ENCODE data around the gene MYOF. TPM values are rescaled to one million over a fixed set of nuclear protein-coding genes. Genes with fewer than 3 reads are reported as not detected.

MYOF gene
- total RNA-seq, 2 donors from 2014 or later = 84.4 to 85.0 TPM

DNA sequence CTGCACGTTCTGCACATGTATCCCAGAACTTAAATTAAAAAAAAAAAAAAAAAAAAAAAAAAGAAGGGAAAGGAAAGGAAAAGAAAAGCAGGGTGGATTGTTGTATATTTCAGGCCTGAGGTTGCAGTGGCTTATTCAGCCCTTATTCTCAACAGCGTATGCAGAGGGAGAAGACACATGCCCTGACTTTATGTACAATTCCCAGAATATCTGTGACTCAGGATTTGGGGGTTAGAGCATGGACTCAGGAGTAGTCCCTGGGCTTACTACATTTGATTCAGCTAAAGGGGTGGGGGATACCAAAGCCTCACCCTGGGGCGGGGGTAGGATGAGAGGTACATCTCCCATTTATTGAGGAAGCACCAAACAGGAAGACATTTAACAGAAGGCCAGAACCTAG, 137.4 kb downstream of the MYOF start:
- Histone ChIP-seq H3K4me3 (no peak overlapping the region), H3K27ac (no peak overlapping the region), H3K36me3 (peaks cover 5 to 10% of the 10 kb centered on the region in 2 donors), H3K9me3 (no peaks in the 10 kb centered on the region), H3K4me1 (replicated peaks) (no peaks in the 10 kb centered on the region), H3K27me3 (replicated peaks; ENCODE audit: insufficient read depth) (no peaks in the 10 kb centered on the region)
- no peak for DNase-seq (ENCODE audit: low spot score)
- WGBS = 92% methylated on average over 3 of the region's 3 CpGs
- TF ChIP-seq CTCF (IDR thresholded peaks at IDR 0.05) = no peak
- TF ChIP-seq POLR2A (IDR thresholded peaks at IDR 0.05) = no peak
- TF ChIP-seq POLR2AphosphoS5 (IDR thresholded peaks at IDR 0.05) = no peak
- intact Hi-C loops (cut with DNase I) = no loop called here

DNA sequence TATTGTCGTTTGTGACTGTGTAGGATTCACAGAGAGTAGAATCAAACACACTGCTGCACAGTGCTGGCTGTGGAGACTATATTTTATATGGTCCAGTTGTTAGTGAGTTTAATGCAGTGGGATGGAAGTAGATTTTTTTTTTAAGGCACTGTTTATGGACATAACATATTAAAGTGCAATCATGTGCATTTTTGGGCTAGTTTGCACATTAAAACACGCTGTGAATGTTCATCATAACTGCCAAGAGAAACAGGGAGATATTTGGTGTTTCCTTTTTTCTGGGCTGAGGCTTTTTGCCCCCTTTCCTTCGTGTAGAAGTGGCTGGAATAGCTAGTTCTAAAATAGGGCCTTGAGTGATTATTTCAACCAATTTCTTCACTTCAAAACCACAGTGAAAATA, 139.2 kb downstream of the MYOF start:
- no peak for DNase-seq (ENCODE audit: low spot score)
- Histone ChIP-seq H3K4me3 (no peak overlapping the region), H3K27me3 (replicated peaks; ENCODE audit: insufficient read depth) (no peaks in the 10 kb centered on the region), H3K27ac (no peak overlapping the region), H3K9me3 (no peaks in the 10 kb centered on the region), H3K4me1 (replicated peaks) (no peaks in the 10 kb centered on the region), H3K36me3 (peaks cover 0 to 5% of the 10 kb centered on the region in 2 donors)
- 63% methylated on average over 3 of the region's 3 CpGs for WGBS
- intact Hi-C loops (cut with DNase I) = no loop called here
- TF ChIP-seq CTCF (IDR thresholded peaks at IDR 0.05) (no peak), POLR2A (IDR thresholded peaks at IDR 0.05) (no peak), POLR2AphosphoS5 (IDR thresholded peaks at IDR 0.05) (no peak)

DNA sequence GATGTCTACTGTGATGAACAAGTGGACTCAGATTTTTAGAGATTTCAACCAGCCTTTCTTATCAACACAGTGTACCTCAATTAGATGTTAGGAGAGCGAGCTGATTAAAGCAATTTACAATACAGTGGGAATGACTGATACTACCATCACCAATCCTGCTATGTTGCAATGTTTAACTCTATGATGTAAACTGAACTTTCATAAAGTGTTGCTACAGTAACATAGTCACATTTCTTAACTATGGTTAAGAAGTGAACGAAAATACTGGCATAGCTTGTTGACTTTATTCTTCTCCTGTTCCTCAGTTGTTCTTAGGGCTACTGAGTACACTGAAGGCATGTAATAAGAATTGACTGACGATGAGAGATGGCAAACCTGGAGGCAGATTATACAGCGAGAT, 139.8 kb downstream of the MYOF start:
- TF ChIP-seq POLR2A (IDR thresholded peaks at IDR 0.05) = no peak
- TF ChIP-seq POLR2AphosphoS5 (IDR thresholded peaks at IDR 0.05) = no peak
- no peak for TF ChIP-seq CTCF (IDR thresholded peaks at IDR 0.05)
- Histone ChIP-seq H3K27ac (no peak overlapping the region), H3K4me3 (no peak overlapping the region), H3K4me1 (replicated peaks) (no peaks in the 10 kb centered on the region), H3K9me3 (no peaks in the 10 kb centered on the region), H3K27me3 (replicated peaks; ENCODE audit: insufficient read depth) (no peaks in the 10 kb centered on the region), H3K36me3 (peaks cover 0 to 5% of the 10 kb centered on the region in 2 donors)
- DNase-seq (ENCODE audit: low spot score) = no peak
- intact Hi-C loops (cut with DNase I) = no loop called here
- 76% methylated on average over 4 of the region's 4 CpGs for WGBS

GRCh38 chr10:93337309-93337721, 144.8 kb downstream of the MYOF start:
- Histone ChIP-seq H3K27ac (no peak overlapping the region), H3K4me3 (no peak overlapping the region), H3K27me3 (replicated peaks; ENCODE audit: insufficient read depth) (no peaks in the 10 kb centered on the region), H3K36me3 (peaks cover 9 to 10% of the 10 kb centered on the region in 2 donors), H3K9me3 (no peaks in the 10 kb centered on the region), H3K4me1 (replicated peaks) (no peaks in the 10 kb centered on the region)
- no peak for DNase-seq (ENCODE audit: low spot score)
- 92% methylated on average over 7 of the region's 7 CpGs for WGBS
- intact Hi-C loops (cut with DNase I) = no loop called here
- no peak for TF ChIP-seq POLR2A (IDR thresholded peaks at IDR 0.05)
- TF ChIP-seq POLR2AphosphoS5 (IDR thresholded peaks at IDR 0.05) = no peak
- TF ChIP-seq CTCF (IDR thresholded peaks at IDR 0.05) = no peak

DNA sequence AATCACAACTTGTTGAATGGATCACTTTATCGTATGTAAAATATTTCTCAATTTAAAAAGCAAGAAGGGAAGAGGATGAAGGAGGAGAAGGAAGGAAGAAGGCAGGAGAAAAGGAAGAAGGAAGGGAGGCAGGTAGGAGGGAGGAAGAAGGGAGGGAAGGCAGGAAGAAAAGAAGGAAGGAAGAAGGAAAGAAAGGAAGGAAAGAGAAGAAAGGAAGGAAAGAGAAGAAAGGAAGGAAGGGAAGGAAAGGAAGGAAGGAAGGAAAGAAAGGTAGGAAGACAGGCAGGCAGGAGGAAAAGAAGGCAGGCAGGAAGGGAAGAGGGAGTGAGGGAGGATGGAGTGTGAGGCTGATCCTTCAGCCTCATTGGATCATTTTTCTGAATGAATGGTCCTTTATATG, 145.5 kb downstream of the MYOF start:
- no peaks in the 10 kb centered on the region for H3K9me3 ChIP-seq
- H3K27me3 ChIP-seq (replicated peaks; ENCODE audit: insufficient read depth) = no peaks in the 10 kb centered on the region
- WGBS = 100% methylated on average over 1 of the region's 1 CpG
- peaks cover 5 to 10% of the 10 kb centered on the region in 2 donors for H3K36me3 ChIP-seq
- TF ChIP-seq CTCF (IDR thresholded peaks at IDR 0.05) = no peak
- TF ChIP-seq POLR2AphosphoS5 (IDR thresholded peaks at IDR 0.05) = no peak
- TF ChIP-seq POLR2A (IDR thresholded peaks at IDR 0.05) = no peak
- intact Hi-C loops (cut with DNase I) = no loop called here
- no peaks in the 10 kb centered on the region for H3K4me1 ChIP-seq (replicated peaks)
- no peak for DNase-seq (ENCODE audit: low spot score)
- no peak overlapping the region for H3K27ac ChIP-seq
- no peak overlapping the region for H3K4me3 ChIP-seq
